LNCaP clone FGC (cell line): Measurements from ENCODE around the gene SGIP1.

ENCODE experiments used
- DNase-seq: peaks from one replicate; pipeline ENCODE4 v3.0.0-alpha.2; 2011; ENCODE audit warnings: low read depth
- H3K4me3 ChIP-seq: 2 replicates; pipeline ENCODE4 v1.5.1; 2011; ENCODE audit warnings: mild to moderate bottlenecking, low read depth, low read length, control low read depth
- TF ChIP-seq, protein P1 (sequence below): IDR thresholded peaks from 2 replicates; pipeline ENCODE4 v1.5.1; 2012; ENCODE audit warnings: mild to moderate bottlenecking; ENCODE audit not compliant: control insufficient read depth, insufficient read depth; ENCODE audit errors: extremely low read depth

The SGIP1 gene, protein sequence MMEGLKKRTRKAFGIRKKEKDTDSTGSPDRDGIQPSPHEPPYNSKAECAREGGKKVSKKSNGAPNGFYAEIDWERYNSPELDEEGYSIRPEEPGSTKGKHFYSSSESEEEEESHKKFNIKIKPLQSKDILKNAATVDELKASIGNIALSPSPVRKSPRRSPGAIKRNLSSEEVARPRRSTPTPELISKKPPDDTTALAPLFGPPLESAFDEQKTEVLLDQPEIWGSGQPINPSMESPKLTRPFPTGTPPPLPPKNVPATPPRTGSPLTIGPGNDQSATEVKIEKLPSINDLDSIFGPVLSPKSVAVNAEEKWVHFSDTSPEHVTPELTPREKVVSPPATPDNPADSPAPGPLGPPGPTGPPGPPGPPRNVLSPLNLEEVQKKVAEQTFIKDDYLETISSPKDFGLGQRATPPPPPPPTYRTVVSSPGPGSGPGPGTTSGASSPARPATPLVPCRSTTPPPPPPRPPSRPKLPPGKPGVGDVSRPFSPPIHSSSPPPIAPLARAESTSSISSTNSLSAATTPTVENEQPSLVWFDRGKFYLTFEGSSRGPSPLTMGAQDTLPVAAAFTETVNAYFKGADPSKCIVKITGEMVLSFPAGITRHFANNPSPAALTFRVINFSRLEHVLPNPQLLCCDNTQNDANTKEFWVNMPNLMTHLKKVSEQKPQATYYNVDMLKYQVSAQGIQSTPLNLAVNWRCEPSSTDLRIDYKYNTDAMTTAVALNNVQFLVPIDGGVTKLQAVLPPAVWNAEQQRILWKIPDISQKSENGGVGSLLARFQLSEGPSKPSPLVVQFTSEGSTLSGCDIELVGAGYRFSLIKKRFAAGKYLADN

DNA sequence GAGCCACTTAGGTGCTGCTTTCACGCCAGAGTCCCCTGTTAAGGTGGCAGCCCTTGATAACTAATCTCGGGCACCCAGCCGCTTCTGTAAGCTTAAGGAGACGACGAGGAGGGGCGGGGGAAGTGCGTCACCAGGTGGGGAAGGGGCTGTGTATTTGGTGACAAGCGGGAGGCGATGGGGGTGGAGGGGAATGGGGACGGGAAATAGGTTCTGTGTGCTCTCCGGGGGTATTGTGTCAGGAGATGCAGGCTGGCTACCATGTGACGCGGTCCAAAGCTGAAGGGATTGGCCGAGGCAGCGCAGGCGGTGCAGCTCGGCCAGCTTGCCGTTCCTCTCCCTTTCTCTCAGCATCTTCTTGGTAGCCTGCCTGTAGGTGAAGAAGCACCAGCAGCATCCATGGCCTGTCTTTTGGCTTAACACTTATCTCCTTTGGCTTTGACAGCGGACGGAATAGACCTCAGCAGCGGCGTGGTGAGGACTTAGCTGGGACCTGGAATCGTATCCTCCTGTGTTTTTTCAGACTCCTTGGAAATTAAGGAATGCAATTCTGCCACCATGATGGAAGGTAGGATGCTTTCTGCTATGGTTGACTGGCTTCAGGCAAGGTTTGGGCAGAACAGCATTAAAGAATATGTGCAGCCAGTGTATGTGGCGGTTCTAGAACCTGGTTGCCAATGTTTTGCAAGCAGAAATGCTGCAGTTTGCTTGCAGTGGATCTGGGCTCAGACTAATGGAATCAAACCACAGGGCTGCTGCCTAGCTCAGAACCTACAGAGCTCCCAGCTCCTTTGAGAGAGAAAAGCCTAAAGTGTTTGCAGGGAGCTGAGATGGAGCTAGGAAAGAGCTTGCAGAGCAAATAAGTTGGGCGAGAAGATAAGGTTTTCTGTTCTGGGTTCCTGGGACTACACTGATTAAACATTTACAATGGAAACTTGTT lies at the start of gene SGIP1:
Gene SGIP1 (plus strand): TSS at position 350 of the 937 bp plus-strand sequence. CDS start 206 bp downstream, at position 556.
- no peak within 1 kb of the TSS for H3K4me3 ChIP-seq
- TF ChIP-seq, protein P1, sequence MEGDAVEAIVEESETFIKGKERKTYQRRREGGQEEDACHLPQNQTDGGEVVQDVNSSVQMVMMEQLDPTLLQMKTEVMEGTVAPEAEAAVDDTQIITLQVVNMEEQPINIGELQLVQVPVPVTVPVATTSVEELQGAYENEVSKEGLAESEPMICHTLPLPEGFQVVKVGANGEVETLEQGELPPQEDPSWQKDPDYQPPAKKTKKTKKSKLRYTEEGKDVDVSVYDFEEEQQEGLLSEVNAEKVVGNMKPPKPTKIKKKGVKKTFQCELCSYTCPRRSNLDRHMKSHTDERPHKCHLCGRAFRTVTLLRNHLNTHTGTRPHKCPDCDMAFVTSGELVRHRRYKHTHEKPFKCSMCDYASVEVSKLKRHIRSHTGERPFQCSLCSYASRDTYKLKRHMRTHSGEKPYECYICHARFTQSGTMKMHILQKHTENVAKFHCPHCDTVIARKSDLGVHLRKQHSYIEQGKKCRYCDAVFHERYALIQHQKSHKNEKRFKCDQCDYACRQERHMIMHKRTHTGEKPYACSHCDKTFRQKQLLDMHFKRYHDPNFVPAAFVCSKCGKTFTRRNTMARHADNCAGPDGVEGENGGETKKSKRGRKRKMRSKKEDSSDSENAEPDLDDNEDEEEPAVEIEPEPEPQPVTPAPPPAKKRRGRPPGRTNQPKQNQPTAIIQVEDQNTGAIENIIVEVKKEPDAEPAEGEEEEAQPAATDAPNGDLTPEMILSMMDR: no peak
- no peak for DNase-seq

DNA sequence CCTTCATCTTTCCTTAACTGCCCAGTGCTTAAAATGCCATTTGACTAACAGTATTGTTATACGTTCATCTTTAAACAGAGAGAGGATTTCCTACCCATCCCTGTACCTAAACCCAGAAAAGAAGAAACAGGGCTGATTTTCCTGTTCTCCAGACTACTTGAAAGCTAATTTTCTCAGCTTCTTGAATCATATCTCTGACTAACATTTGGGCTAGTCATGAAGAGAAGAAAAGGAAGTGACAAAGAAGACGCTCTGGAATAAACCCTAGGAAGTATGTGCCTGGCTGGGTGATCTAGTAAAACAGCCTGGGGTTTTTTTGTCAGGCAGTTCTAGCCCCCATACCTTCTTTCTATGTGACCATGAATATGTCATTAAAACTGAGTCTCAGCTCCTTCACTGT lies 44.8 kb upstream of the SGIP1 start:
- no peak for DNase-seq
- no peak overlapping the region for H3K4me3 ChIP-seq
- TF ChIP-seq, protein P1: no peak

DNA sequence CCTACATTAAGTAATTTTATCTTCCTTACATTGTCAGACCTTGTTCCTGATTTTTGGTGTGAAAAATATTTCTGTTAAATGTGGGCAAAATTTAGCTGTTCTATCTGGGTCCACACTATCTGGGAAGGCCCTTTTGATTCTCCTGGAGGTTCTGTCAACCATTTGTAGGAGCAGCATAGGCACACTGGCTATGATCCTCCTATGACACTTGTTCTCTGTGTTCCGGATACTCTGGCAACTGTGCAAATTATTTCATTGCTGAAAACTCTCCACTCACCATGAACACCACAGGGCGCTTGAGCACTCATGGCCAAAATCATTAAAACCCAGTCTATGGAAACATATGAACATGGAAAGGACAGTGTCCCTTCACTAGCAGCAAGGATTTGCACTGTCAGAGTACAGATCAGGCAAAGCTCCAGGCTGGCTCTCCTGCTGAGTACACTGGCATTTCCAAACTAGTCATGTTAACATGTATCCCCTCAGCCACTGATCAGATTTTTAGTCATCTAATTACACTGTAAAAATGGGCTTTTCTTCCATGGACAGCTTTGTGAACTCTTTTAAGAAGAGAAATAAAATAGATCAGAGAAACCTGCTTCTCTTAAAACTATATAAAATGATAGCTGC lies 43.9 kb upstream of the SGIP1 start:
- H3K4me3 ChIP-seq: no peak overlapping the region
- DNase-seq: no peak
- TF ChIP-seq, protein P1: no peak

DNA sequence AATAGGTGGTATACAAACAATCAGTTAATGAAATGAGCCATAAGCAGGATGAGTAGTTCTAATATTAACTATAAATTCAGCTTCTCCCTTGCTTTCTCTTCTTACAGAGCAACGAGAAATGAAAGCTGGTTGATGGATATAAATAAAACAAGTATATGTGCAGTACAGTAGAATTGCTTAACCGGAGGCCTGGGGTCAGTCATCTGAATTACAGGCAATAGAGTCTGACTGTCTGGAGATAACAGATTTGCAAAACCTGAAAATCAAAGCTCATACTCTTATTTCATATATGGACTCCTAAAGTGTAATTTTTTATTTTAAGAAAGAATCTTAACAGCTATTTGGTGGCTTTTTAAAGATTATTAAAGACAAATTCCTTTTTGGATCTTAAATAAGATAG lies 43.1 kb upstream of the SGIP1 start:
- no peak overlapping the region for H3K4me3 ChIP-seq
- DNase-seq: no peak
- TF ChIP-seq, protein P1: no peak

DNA sequence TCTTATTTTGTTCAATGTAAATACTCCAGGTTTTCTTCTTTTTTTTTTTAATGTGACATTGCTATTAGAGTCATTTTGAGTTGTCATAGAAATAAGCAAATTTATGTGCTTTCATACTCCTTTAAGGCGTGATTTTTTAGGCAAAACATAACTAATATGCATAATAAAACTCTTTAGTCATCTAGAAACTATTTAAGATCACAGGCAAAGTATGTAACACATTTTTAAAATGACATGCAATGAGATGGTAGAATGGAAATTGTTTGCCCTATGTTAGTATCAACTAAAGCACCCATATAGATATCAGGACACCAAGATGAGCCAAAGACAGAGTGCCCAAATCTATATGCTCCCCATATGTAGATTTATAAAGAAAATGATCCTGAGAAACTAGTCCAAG lies 41.5 kb upstream of the SGIP1 start:
- DNase-seq: no peak
- TF ChIP-seq, protein P1: no peak

DNA sequence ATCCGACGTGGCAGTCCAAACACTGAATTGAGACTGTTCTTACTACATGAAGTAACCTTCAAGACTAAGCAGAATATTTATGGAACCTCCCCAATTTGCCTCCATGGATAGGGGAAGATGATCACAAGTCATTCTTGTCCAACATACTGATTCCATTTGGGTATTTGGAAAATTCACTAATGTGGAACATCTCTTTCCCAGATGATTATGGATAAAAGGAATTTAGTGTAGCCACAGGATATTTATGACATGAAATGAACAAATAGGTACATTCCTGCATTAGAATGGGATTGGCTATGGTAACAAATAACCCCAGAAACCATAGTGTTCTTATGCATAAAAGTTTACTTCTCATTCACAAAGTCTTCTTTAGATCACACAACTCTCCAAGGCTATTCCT lies 40.2 kb upstream of the SGIP1 start:
- no peak for DNase-seq
- TF ChIP-seq, protein P1: no peak
- H3K4me3 ChIP-seq: no peak overlapping the region

More for the DNA sequence above, 41.5 kb upstream of the SGIP1 start:
- no peak overlapping the region for H3K4me3 ChIP-seq
